Caco-2 (cell line): ENCODE data around the gene CALHM2. TPM values are rescaled to one million over a fixed set of nuclear protein-coding genes. Genes with fewer than 3 reads are reported as not detected.

ENCODE experiments used
- BruUV-seq: library from RNA; stranded (reverse); fragments of 400-500 nt; replicated peaks from 2 replicates; lab custom pipeline; 2021; lab: Mats Ljungman, UMichigan
- CTCF ChIA-PET: fragments of 300-600 bp; sonication (Branson Sonifier 250); formaldehyde crosslinking; loops from one replicate; lab custom pipeline; 2022; ENCODE audit warnings: antibody characterized with exemption; lab: Charles Lee
- POLR2A ChIA-PET: fragments of 300-600 bp; sonication (Branson Sonifier 250); formaldehyde crosslinking; loops from one replicate; lab custom pipeline; 2022; ENCODE audit warnings: antibody characterized with exemption; lab: Charles Lee
- DNase-seq, 2 experiments: peaks; one replicate each; pipeline versions ENCODE4 v3.0.0 to v3.0.0-alpha.2; 2020 to 2022
- H3K27me3 ChIP-seq: replicated peaks from 2 replicates; pipeline ENCODE4 v1.6.0; 2011; ENCODE audit warnings: low read length; ENCODE audit not compliant: control insufficient read depth, insufficient read depth
- H3K36me3 ChIP-seq: 2 replicates; pipeline ENCODE4 v1.5.1; 2011; ENCODE audit warnings: low read length; ENCODE audit not compliant: control insufficient read depth, insufficient read depth
- H3K4me1 ChIP-seq: fragments of 250-450 bp; sonication (Bioruptor Pico); 2 replicates; pipeline ENCODE4 v1.5.1; 2020; ENCODE audit warnings: mild to moderate bottlenecking
- H3K4me3 ChIP-seq: 2 replicates; pipeline ENCODE4 v1.5.1; 2011; ENCODE audit warnings: low read depth, mild to moderate bottlenecking, control low read depth, low read length
- H3K9me3 ChIP-seq: fragments of 250-450 bp; sonication (Bioruptor Pico); 2 replicates; pipeline ENCODE4 v1.5.1; 2020; ENCODE audit warnings: mild to moderate bottlenecking, moderate library complexity
- H3K27ac Mint-ChIP-seq: one replicate; pipeline ENCODE4 v1.8.0; 2022; ENCODE audit warnings: mixed read lengths; ENCODE audit not compliant: unreplicated experiment
- H3K27me3 Mint-ChIP-seq: one replicate; pipeline ENCODE4 v1.8.0; 2022; ENCODE audit warnings: mixed read lengths; ENCODE audit not compliant: insufficient read depth, unreplicated experiment
- H3K36me3 Mint-ChIP-seq: one replicate; pipeline ENCODE4 v1.8.0; 2022; ENCODE audit warnings: mild to moderate bottlenecking, mixed read lengths; ENCODE audit not compliant: insufficient read depth, unreplicated experiment
- H3K4me1 Mint-ChIP-seq: one replicate; pipeline ENCODE4 v1.8.0; 2022; ENCODE audit warnings: low read depth, mixed read lengths; ENCODE audit not compliant: unreplicated experiment
- H3K4me3 Mint-ChIP-seq: one replicate; pipeline ENCODE4 v1.8.0; 2022; ENCODE audit warnings: mild to moderate bottlenecking, moderate library complexity, mixed read lengths; ENCODE audit not compliant: unreplicated experiment
- H3K9me3 Mint-ChIP-seq: one replicate; pipeline ENCODE4 v1.8.0; 2022; ENCODE audit warnings: mixed read lengths; ENCODE audit not compliant: unreplicated experiment
- intact Hi-C: fragments of 100-400 bp; cut with micrococcal nuclease; formaldehyde crosslinking; loops from one replicate; pipeline ENCODE4 v1.10.0; 2022; ENCODE audit not compliant: unreplicated experiment
- total RNA-seq: library from RNA; stranded (reverse); gene quantifications from 2 replicates; pipeline ENCODE4 v1.2.3, GENCODE V29; 2022
- TF ChIP-seq, protein P1 (sequence below), 2 experiments: fragments of 200-600 bp in 1 of 2; IDR thresholded peaks; 1 replicate in 1 of 2; 2 replicates in 1 of 2; pipeline versions ENCODE4 v1.5.1 to v1.8.0; 2011 to 2022; ENCODE audit warnings: antibody characterized with exemption in 1 of 2, control low read depth in 1 of 2, inconsistent platforms in 1 of 2, low read depth in 1 of 2, low read length in 1 of 2, mild to moderate bottlenecking in 1 of 2, moderate library complexity in 1 of 2; ENCODE audit not compliant: insufficient read depth in 1 of 2, severe bottlenecking in 1 of 2, unreplicated experiment in 1 of 2

The CALHM2 gene
- total RNA-seq, 1 experiment from 2014 or later: 0.52 TPM

- peaks cover 5% of the 10 kb centered on the region; the same call in 1 of the 2 replicates for H3K4me1 ChIP-seq
- no TSS peak for BruUV-seq
- no peaks in the 10 kb centered on the region for H3K9me3 ChIP-seq
- H3K4me3 ChIP-seq: peak overlapping the region; percentile 30
- Mint-ChIP-seq H3K4me1 (no peaks in the 10 kb centered on the region), H3K4me3 (peak overlapping the region; percentile 70), H3K36me3 (peaks cover 5% of the 10 kb centered on the region), H3K27me3 (no peaks in the 10 kb centered on the region), H3K27ac (no peak overlapping the region), H3K9me3 (no peaks in the 10 kb centered on the region)
- H3K36me3 ChIP-seq: no peaks in the 10 kb centered on the region
- ChIA-PET CTCF (interaction anchor here (1.1 kb wide), 1 partner anchor 33 kb away, joined by 5 read pairs; no protein-coding TSS in a partner anchor), POLR2A (interaction anchor here (0.5 kb wide), 1 partner anchor 320 kb away, joined by 6 read pairs; no protein-coding TSS in a partner anchor)
- intact Hi-C loops: loop anchor here (5.0 kb wide), 1 partner anchor 35 kb away; no protein-coding TSS in a partner anchor
- DNase-seq: no peak
- TF ChIP-seq, protein P1, sequence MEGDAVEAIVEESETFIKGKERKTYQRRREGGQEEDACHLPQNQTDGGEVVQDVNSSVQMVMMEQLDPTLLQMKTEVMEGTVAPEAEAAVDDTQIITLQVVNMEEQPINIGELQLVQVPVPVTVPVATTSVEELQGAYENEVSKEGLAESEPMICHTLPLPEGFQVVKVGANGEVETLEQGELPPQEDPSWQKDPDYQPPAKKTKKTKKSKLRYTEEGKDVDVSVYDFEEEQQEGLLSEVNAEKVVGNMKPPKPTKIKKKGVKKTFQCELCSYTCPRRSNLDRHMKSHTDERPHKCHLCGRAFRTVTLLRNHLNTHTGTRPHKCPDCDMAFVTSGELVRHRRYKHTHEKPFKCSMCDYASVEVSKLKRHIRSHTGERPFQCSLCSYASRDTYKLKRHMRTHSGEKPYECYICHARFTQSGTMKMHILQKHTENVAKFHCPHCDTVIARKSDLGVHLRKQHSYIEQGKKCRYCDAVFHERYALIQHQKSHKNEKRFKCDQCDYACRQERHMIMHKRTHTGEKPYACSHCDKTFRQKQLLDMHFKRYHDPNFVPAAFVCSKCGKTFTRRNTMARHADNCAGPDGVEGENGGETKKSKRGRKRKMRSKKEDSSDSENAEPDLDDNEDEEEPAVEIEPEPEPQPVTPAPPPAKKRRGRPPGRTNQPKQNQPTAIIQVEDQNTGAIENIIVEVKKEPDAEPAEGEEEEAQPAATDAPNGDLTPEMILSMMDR (IDR thresholded peaks at IDR 0.05; ENCODE audit: insufficient read depth in 1 of 2, low read depth in 1 of 2, low read length in 1 of 2, severe bottlenecking in 1 of 2, unreplicated experiment in 1 of 2): no peak
- no peaks in the 10 kb centered on the region for H3K27me3 ChIP-seq
Measured at GRCh38 chr10:103452506-103453230, 498 bp upstream of the CALHM2 start.

GRCh38 chr10:103451091-103451813 is 918 bp downstream of the CALHM2 start:
- TF ChIP-seq, protein P1 (IDR thresholded peaks at IDR 0.05; ENCODE audit: insufficient read depth in 1 of 2, low read depth in 1 of 2, low read length in 1 of 2, severe bottlenecking in 1 of 2, unreplicated experiment in 1 of 2): no peak
- DNase-seq: no peak
- Mint-ChIP-seq H3K36me3 (peaks cover 7% of the 10 kb centered on the region), H3K9me3 (no peaks in the 10 kb centered on the region), H3K4me3 (no peak overlapping the region), H3K27ac (no peak overlapping the region), H3K4me1 (no peaks in the 10 kb centered on the region), H3K27me3 (no peaks in the 10 kb centered on the region)
- no peak overlapping the region for H3K4me3 ChIP-seq
- H3K36me3 ChIP-seq: no peaks in the 10 kb centered on the region
- ChIA-PET CTCF (no interaction called here), POLR2A (interaction anchor here (0.6 kb wide), 1 partner anchor 141 kb away, joined by 3 read pairs; no protein-coding TSS in a partner anchor)
- no TSS peak for BruUV-seq
- no peaks in the 10 kb centered on the region for H3K27me3 ChIP-seq
- no peaks in the 10 kb centered on the region for H3K9me3 ChIP-seq
- H3K4me1 ChIP-seq: peaks cover 5% of the 10 kb centered on the region; the same call in 1 of the 2 replicates
- intact Hi-C loops: loop anchor here (5.0 kb wide), 1 partner anchor 36 kb away; no protein-coding TSS in a partner anchor

DNA sequence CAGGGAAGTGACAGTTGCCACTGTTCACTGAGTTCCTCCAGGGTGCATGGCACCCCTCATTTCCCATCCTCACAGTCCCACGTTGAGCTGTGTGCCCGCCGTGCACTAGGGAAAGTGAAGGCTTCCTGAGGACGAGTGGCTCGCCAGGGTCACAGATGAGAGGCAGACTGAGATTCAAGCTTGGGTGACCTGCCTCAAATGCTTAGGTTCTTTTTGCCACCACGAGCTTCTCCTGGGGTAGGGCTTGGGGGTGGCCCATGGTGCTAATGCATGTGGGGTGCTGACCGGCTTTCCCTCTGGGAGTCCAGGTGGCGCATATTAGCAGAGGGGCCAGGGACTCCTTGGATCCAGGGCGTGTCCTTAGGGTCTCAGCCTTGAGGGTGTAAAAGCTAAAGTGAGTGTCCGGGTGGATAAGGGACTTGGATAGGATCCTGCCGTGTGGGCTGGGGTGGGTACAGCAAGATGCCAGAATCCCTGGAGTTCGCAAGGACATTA is 1.9 kb downstream of the CALHM2 start:
- Mint-ChIP-seq H3K36me3 (peaks cover 17% of the 10 kb centered on the region), H3K4me1 (no peaks in the 10 kb centered on the region), H3K27me3 (no peaks in the 10 kb centered on the region), H3K27ac (no peak overlapping the region), H3K9me3 (no peaks in the 10 kb centered on the region), H3K4me3 (no peak overlapping the region)
- Histone ChIP-seq H3K4me3 (no peak overlapping the region), H3K9me3 (no peaks in the 10 kb centered on the region), H3K27me3 (no peaks in the 10 kb centered on the region), H3K4me1 (peaks cover 5% of the 10 kb centered on the region; the same call in 1 of the 2 replicates), H3K36me3 (peaks cover 2% of the 10 kb centered on the region; the same call in 1 of the 2 replicates)
- POLR2A ChIA-PET: no interaction called here
- DNase-seq: no peak
- CTCF ChIA-PET: no interaction called here
- intact Hi-C loops: loop anchor here (5.0 kb wide), 1 partner anchor 37 kb away; no protein-coding TSS in a partner anchor
- no TSS peak for BruUV-seq
- TF ChIP-seq, protein P1 (IDR thresholded peaks at IDR 0.05; ENCODE audit: insufficient read depth in 1 of 2, low read depth in 1 of 2, low read length in 1 of 2, severe bottlenecking in 1 of 2, unreplicated experiment in 1 of 2): no peak
